KMS-11 (cell line): Measurements from ENCODE around the gene KIAA0825.

Source experiments
- H2AFZ ChIP-seq: fragments of 200-600 bp; sonication (generic); 2 replicates; pipeline ENCODE4 v1.6.1; 2016; ENCODE audit warnings: antibody characterized with exemption, mixed run types, low read depth
- H3K27ac ChIP-seq: fragments of 200-600 bp; sonication (generic); 2 replicates; pipeline ENCODE4 v1.6.1; 2016; ENCODE audit warnings: mild to moderate bottlenecking, mixed run types
- H3K27me3 ChIP-seq: fragments of 200-600 bp; sonication (generic); 2 replicates; pipeline ENCODE4 v1.6.1; 2017; ENCODE audit warnings: mild to moderate bottlenecking, low read depth, mixed run types, moderate library complexity; ENCODE audit not compliant: insufficient read depth
- H3K36me3 ChIP-seq: fragments of 200-600 bp; sonication (generic); 2 replicates; pipeline ENCODE4 v1.6.1; 2017; ENCODE audit warnings: mild to moderate bottlenecking, mixed run types; ENCODE audit not compliant: insufficient read depth
- H3K4me1 ChIP-seq: fragments of 200-600 bp; sonication (generic); 2 replicates; pipeline ENCODE4 v1.6.1; 2016; ENCODE audit warnings: mild to moderate bottlenecking, low read depth, mixed run types; ENCODE audit not compliant: poor library complexity, severe bottlenecking
- H3K4me2 ChIP-seq: fragments of 200-600 bp; sonication (generic); 2 replicates; pipeline ENCODE4 v1.7.0; 2016; ENCODE audit warnings: mild to moderate bottlenecking, mixed run types
- H3K4me3 ChIP-seq: fragments of 200-600 bp; sonication (generic); IDR thresholded peaks from 2 replicates; pipeline ENCODE4 v1.6.1; 2017; ENCODE audit warnings: low read depth, low read length, mixed read lengths; ENCODE audit not compliant: insufficient read depth
- H3K79me2 ChIP-seq: fragments of 200-600 bp; sonication (generic); 2 replicates; pipeline ENCODE4 v1.6.1; 2016; ENCODE audit warnings: low read depth, mixed run types; ENCODE audit not compliant: insufficient read depth
- H3K9ac ChIP-seq: fragments of 200-600 bp; sonication (generic); 2 replicates; pipeline ENCODE4 v1.6.1; 2016; ENCODE audit warnings: mild to moderate bottlenecking, mixed run types
- H4K20me1 ChIP-seq: fragments of 200-600 bp; sonication (generic); 2 replicates; pipeline ENCODE4 v1.6.1; 2016; ENCODE audit warnings: mild to moderate bottlenecking, mixed run types; ENCODE audit not compliant: insufficient read depth
- TF ChIP-seq, protein P1 (sequence below): fragments of 200-600 bp; sonication (generic); conservative IDR thresholded peaks from 2 replicates; pipeline ENCODE4 v1.6.1; 2017; ENCODE audit warnings: low read depth, mild to moderate bottlenecking, antibody characterized with exemption, low read length, moderate library complexity, mixed read lengths

The KIAA0825 gene

DNA sequence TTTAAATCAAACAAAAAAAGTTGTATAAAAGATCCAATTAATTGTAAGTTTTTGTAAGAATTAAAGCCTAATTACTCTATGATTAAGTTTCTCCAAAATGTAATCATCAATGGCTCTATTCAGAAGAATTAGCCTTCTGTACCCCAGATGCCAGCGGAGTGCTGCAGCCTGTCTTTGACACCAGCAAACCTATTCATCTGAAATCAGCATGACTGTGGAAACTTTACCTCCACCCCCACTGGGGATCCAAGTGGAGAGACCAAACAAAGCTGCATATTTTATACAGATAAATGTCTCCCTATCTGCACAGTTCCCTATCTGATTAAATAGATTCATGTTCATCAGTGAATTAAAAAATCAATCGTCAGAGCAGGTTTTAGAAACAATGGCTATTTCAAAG is 426.8 kb downstream of the KIAA0825 start:
- Histone ChIP-seq H3K27me3 (no peaks in the 10 kb centered on the region), H3K79me2 (no peaks in the 10 kb centered on the region), H4K20me1 (no peaks in the 10 kb centered on the region), H3K4me1 (no peaks in the 10 kb centered on the region), H3K27ac (no peak overlapping the region), H3K4me2 (no peak overlapping the region), H3K36me3 (no peaks in the 10 kb centered on the region), H3K4me3 (no peak overlapping the region), H3K9ac (no peak overlapping the region), H2AFZ (no peak overlapping the region)
- TF ChIP-seq, protein P1, sequence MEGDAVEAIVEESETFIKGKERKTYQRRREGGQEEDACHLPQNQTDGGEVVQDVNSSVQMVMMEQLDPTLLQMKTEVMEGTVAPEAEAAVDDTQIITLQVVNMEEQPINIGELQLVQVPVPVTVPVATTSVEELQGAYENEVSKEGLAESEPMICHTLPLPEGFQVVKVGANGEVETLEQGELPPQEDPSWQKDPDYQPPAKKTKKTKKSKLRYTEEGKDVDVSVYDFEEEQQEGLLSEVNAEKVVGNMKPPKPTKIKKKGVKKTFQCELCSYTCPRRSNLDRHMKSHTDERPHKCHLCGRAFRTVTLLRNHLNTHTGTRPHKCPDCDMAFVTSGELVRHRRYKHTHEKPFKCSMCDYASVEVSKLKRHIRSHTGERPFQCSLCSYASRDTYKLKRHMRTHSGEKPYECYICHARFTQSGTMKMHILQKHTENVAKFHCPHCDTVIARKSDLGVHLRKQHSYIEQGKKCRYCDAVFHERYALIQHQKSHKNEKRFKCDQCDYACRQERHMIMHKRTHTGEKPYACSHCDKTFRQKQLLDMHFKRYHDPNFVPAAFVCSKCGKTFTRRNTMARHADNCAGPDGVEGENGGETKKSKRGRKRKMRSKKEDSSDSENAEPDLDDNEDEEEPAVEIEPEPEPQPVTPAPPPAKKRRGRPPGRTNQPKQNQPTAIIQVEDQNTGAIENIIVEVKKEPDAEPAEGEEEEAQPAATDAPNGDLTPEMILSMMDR: no peak

DNA sequence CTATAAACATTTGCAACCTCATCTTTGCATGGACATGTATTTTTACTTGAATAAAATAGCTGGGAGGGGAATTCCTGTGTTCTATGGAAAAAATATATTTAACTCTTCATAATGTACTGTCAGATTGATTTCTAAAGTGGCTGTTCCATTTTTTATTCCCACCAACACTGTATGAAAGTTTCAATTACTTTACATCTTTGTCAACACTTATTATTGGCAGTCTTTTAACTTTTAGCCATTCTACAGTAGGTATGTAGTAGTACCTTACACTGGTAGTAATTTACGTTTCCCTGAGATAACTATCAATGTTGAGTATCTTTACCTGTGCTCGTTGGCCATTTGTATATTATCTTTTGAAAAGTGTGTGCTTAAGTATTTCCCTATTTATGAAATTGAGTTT is 429.7 kb downstream of the KIAA0825 start:
- Histone ChIP-seq H3K4me3 (no peak overlapping the region), H3K79me2 (no peaks in the 10 kb centered on the region), H3K27ac (no peak overlapping the region), H3K27me3 (no peaks in the 10 kb centered on the region), H3K4me1 (no peaks in the 10 kb centered on the region), H2AFZ (no peak overlapping the region), H4K20me1 (no peaks in the 10 kb centered on the region), H3K36me3 (no peaks in the 10 kb centered on the region), H3K4me2 (no peak overlapping the region), H3K9ac (no peak overlapping the region)
- TF ChIP-seq, protein P1: no peak

DNA sequence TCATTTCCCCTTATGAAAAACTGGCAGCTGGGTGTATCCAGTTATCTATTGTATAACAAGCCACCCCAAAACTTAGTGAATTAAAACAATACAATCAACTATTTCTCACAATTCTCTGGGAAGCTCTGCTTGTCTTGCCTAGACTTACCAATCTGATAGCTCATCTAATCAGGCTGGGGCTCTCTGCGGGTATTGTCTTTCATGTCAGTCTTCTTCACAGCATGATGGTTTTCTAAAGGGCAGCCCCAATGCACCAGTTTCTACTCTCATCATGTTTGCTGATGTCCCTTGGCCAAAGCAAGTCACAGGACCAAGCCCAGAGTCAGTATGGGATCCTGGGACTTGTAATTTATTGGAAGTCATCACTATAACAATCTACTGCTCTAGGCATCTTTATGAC is 433.5 kb downstream of the KIAA0825 start:
- no peak overlapping the region for H3K4me3 ChIP-seq
- H3K27me3 ChIP-seq: no peaks in the 10 kb centered on the region
- no peak overlapping the region for H3K9ac ChIP-seq
- TF ChIP-seq, protein P1: no peak
- no peaks in the 10 kb centered on the region for H4K20me1 ChIP-seq
- no peaks in the 10 kb centered on the region for H3K36me3 ChIP-seq
- no peak overlapping the region for H3K4me2 ChIP-seq
- H2AFZ ChIP-seq: no peak overlapping the region
- H3K79me2 ChIP-seq: no peaks in the 10 kb centered on the region
- no peaks in the 10 kb centered on the region for H3K4me1 ChIP-seq
- no peak overlapping the region for H3K27ac ChIP-seq

DNA sequence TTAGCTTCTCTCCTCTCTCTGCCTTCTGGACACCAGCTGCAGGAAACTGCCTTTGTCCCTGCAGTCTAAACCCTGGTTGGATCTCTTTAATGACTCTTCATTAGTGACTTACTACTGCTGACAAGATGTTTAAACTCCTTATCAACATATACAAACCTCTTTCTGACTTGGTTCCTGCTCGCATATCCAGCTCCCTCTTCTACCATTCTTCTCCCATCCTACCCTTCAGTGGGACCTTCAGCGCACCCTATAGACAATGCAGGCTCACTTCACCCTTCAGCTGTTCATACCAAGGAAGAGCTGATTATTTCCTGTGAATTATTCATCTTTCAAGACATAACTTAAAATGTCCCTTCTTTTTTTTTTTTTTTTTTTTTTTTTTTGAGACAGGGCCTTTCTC is 436.5 kb downstream of the KIAA0825 start:
- Histone ChIP-seq H4K20me1 (no peaks in the 10 kb centered on the region), H3K27ac (no peak overlapping the region), H3K9ac (no peak overlapping the region), H3K79me2 (no peaks in the 10 kb centered on the region), H3K27me3 (no peaks in the 10 kb centered on the region), H3K4me3 (no peak overlapping the region), H3K4me1 (no peaks in the 10 kb centered on the region), H3K36me3 (no peaks in the 10 kb centered on the region), H2AFZ (no peak overlapping the region), H3K4me2 (no peak overlapping the region)
- TF ChIP-seq, protein P1: no peak
